AG10803 (cell line): ENCODE measurements around the gene SELPLG.
"Not testable (repeated sequence)": the region's sequence is repeated elsewhere in the genome, so short reads cannot be mapped to it uniquely, and the experiment has no call there.

Experiments used
- DNase-seq: peaks from one replicate; pipeline ENCODE4 v3.0.0; 2010; ENCODE audit warnings: low read depth
- H3K4me3 ChIP-seq: 2 replicates; pipeline ENCODE4 v1.5.1; 2011; ENCODE audit warnings: mild to moderate bottlenecking, low read length, control low read depth
- TF ChIP-seq, protein P1 (sequence below): conservative IDR thresholded peaks from 2 replicates; pipeline ENCODE4 v1.5.1; 2011; ENCODE audit warnings: mild to moderate bottlenecking, low read length, control low read depth, inconsistent platforms

The SELPLG gene

DNA sequence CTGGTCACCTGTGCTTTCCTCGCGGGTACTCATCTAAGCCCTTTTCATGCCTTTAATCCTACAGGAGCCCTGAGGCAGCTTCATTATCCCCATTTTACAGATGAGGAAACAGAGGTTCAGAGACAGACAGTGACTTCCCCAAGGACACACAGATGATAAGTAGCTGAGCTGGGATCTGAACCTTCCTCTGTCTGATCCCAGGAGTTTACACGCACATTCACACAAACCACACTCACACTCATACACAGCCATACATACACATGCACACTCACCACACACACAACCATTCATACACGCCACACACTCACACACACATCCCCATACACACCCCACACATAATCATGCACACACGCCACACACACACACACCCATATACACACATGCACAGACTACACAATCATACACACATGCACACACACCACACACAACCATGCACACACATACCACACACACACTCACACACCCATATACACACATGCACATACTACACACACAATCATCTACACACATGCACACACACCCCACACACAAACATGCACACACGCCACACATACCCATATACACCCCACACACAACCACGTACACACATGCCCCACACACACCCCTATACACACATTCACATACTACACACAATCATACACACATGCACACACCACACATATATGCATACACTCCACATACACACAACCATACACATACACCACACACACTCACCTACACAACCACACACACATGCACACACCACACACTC lies 38.6 kb downstream of the SELPLG start:
- no peak for DNase-seq
- TF ChIP-seq, protein P1, sequence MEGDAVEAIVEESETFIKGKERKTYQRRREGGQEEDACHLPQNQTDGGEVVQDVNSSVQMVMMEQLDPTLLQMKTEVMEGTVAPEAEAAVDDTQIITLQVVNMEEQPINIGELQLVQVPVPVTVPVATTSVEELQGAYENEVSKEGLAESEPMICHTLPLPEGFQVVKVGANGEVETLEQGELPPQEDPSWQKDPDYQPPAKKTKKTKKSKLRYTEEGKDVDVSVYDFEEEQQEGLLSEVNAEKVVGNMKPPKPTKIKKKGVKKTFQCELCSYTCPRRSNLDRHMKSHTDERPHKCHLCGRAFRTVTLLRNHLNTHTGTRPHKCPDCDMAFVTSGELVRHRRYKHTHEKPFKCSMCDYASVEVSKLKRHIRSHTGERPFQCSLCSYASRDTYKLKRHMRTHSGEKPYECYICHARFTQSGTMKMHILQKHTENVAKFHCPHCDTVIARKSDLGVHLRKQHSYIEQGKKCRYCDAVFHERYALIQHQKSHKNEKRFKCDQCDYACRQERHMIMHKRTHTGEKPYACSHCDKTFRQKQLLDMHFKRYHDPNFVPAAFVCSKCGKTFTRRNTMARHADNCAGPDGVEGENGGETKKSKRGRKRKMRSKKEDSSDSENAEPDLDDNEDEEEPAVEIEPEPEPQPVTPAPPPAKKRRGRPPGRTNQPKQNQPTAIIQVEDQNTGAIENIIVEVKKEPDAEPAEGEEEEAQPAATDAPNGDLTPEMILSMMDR, result no peak
- H3K4me3 ChIP-seq, result peak overlapping the region; percentile 72

DNA sequence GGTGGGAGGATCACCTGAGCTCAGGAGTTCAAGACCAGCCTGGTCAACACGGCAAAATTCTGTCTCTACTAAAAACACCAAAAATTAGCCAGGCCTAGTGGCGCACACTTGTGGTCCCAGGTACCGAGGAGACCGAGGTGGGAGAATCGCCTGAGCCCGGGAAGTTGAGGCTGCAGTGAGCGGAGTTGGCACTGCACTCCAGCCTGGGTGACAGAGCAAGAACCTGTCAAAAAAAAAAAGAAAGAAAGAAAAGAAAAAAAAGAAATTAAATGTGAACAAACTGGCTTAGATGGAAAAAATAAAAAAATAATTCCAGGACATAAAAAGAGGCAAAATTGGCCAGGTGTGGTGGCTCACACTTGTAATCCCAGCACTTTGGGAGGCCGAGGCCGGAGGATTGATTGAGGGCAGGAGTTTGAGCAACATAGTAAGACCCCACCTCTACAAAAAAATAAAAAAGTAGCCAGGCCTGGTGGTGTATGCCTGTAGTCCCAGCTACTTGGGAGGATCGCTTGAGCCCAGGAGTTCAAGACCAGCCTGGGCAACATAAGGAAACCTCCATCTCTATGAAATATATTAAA lies 39.3 kb downstream of the SELPLG start:
- TF ChIP-seq, protein P1, result no peak
- H3K4me3 ChIP-seq, result peak overlapping the region; percentile 72
- DNase-seq, result no peak

DNA sequence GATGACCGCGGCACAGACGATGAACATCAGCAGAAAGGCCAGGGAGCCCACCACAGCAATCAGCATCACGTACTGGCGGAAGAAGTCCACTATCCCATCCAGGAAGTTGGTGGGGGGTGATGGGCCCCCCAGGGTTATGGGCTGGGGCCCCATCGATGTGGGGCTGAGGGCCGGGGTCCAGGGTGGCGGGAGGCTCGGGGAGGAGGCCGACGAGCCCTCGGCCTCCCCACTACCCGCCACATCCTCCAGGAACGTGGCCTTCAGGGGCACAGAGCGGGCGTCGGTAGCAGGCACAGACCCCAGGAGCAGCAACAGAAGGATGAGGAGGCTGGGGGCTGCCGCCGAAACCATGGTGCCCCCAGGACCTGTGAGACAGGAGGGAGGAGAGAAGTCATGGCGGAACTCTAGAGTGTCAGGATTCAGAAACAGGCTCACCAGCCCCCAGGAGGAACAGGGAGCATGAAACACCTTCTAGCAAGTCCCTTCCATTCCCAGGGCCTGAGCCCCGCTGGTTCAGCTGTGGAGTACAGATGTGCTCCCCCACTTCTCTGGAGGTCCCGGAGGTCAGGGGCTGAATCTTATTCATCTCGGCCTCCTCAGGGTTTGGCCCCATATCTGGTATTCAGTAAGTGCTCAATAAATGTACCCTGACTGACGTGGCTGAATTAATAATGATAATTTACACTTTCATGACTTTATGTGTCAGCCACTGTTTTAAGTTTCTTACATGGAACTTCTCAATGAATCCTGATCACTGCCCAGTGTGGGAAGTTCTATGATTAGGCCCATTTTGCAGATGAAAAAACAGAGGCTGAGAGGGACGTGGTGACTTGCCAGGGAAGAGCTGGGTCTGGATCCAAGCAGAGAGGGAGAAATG lies 41.4 kb downstream of the SELPLG start:
- TF ChIP-seq, protein P1, result no peak
- no peak for DNase-seq
- no peak overlapping the region for H3K4me3 ChIP-seq

DNA sequence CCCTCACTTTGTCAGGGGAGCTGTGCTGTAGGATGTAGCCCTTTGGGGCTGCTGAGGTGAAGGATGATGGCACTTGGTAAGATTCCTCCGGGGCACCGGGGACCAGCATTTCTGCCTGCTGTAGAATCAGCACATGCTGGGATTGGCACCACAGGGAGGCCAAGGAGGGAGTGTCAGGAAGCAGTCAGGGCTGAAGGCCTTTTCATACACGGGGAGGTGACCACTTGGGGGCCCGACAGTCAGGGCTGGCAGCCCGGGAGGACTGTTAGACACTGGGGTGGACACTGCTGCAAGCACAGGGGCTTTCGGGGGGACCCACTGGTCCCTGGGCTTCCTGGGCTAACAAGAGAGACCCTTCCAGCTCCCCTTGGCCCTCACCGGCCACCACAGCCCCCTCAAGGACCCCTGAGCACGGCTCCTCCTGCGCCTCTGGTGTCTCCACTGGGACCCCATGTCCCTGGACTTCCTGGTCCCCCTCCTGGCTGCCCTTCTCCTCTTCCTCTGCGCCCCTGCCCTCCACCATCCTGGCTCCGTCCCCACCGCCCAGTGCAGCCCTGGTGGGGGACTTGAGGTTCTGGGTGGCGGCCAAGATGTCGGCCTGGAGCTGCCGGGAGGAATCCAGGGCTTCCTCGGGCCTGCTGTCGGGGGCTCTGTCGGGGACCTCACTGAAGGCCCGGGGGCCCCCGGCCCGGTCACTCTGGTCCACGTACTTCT lies 42.3 kb downstream of the SELPLG start:
- H3K4me3 ChIP-seq, result no peak overlapping the region
- TF ChIP-seq, protein P1, result no peak
- DNase-seq, result no peak

DNA sequence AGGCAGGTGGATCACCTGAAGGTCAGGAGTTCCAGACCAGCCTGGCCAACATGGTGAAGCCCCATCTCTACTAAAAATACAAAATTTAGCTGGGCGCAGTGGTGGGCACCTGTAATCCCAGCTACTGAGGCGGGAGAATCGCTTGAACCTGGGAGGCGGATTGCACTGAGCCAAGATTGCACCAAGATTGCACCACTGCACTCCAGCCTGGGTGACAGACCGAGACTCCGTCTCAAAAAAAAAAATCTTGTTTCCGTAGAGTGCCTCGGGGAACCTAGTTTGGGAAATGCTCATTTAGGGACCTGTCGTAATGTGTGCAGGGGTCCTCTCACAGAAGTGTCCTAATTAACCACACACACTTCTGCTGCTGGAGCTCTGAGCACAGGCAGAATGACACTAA lies 43.2 kb downstream of the SELPLG start:
- H3K4me3 ChIP-seq, DNase-seq: not testable (repeated sequence)

DNA sequence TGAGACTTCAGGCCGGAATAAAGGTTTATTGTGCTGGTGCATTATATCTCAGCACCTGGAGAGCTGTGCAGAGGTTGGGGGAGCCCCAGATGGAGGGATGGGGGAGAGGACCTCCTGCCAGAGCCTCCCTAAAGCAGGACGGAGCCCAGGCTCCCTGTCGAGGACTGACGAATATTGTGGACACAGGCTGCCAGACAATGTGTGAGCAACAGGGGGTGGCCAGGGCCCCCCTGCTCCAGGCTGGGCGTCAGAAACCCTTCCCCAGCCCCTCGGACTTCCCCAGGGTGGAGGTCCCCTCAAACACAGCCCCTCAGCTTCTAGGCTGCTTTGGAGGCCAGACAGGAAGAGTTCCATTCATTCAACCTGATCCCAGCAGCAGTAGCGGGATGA lies 43.9 kb downstream of the SELPLG start:
- TF ChIP-seq, protein P1, result no peak
- H3K4me3 ChIP-seq, result no peak overlapping the region
- DNase-seq, result no peak
